NT2/D1 (cell line): ENCODE data around the gene PATZ1.

ENCODE experiments used
- SUZ12 ChIP-seq: IDR thresholded peaks from 2 replicates; pipeline ENCODE4 v1.6.1; 2011; ENCODE audit not compliant: insufficient read length, insufficient read depth; ENCODE audit errors: extremely low read depth
- YY1 ChIP-seq: IDR thresholded peaks from 2 replicates; pipeline ENCODE4 v1.6.1; 2011; ENCODE audit not compliant: insufficient read length, insufficient read depth

DNA sequence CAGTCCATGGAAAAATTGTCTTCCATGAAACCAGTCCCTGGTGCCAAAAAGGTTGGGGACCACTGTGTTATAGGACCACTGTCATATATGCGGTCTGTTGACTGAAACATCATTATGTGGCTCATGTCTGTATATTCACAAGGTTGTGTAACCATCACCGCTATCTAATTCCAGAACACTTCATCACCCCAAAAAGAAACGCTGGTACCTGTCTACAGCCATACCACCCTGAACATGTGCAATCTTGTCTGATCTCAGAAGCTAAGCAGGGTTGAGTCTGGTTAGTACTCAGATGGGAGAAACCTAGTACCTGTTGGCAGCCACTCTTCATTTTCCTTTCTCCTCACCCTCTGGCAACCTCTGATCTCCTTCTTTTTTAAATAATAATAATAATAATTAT lies 41.0 kb downstream of the PATZ1 start:
- TF ChIP-seq YY1: no peak
- no peak for TF ChIP-seq SUZ12
